ENCODE results near the gene ZFPM1.

DNA sequence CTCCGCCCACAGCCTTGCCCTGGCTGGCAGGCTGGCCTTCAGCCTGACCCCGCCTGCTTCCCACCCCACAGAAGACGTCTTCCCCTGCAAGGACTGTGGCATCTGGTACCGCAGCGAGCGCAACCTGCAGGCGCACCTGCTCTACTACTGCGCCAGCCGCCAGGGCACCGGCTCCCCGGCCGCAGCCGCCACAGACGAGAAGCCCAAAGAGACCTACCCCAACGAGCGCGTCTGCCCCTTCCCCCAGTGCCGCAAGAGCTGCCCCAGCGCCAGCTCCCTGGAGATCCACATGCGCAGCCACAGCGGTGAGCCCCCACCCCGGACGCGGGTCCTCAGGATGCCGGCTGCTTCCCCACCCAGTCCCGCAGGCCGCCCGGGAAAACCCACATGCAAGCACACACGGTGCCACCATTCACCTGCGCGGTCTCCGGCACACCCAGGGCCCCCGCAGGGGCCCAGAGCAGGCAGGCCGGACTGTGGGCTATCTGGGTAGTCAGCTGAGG lies 78.9 kb downstream of the ZFPM1 start:
- TF ChIP-seq POLR2A (IDR thresholded peaks at IDR 0.05), result no peak
- TF ChIP-seq, protein P1, sequence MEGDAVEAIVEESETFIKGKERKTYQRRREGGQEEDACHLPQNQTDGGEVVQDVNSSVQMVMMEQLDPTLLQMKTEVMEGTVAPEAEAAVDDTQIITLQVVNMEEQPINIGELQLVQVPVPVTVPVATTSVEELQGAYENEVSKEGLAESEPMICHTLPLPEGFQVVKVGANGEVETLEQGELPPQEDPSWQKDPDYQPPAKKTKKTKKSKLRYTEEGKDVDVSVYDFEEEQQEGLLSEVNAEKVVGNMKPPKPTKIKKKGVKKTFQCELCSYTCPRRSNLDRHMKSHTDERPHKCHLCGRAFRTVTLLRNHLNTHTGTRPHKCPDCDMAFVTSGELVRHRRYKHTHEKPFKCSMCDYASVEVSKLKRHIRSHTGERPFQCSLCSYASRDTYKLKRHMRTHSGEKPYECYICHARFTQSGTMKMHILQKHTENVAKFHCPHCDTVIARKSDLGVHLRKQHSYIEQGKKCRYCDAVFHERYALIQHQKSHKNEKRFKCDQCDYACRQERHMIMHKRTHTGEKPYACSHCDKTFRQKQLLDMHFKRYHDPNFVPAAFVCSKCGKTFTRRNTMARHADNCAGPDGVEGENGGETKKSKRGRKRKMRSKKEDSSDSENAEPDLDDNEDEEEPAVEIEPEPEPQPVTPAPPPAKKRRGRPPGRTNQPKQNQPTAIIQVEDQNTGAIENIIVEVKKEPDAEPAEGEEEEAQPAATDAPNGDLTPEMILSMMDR (IDR thresholded peaks at IDR 0.05), result no peak
